HG03060 (cell line): ENCODE data around the gene THRB.
"Not testable (repeated sequence)": the region's sequence is repeated elsewhere in the genome, so short reads cannot be mapped to it uniquely, and the experiment has no call there.

Source experiments
- ATAC-seq: cut with Tn5 transposase; IDR thresholded peaks from one replicate; pipeline ENCODE4 v1.9.1; 2021; ENCODE audit warnings: low read depth, moderate number of reproducible peaks; ENCODE audit not compliant: unreplicated experiment

The THRB gene

DNA sequence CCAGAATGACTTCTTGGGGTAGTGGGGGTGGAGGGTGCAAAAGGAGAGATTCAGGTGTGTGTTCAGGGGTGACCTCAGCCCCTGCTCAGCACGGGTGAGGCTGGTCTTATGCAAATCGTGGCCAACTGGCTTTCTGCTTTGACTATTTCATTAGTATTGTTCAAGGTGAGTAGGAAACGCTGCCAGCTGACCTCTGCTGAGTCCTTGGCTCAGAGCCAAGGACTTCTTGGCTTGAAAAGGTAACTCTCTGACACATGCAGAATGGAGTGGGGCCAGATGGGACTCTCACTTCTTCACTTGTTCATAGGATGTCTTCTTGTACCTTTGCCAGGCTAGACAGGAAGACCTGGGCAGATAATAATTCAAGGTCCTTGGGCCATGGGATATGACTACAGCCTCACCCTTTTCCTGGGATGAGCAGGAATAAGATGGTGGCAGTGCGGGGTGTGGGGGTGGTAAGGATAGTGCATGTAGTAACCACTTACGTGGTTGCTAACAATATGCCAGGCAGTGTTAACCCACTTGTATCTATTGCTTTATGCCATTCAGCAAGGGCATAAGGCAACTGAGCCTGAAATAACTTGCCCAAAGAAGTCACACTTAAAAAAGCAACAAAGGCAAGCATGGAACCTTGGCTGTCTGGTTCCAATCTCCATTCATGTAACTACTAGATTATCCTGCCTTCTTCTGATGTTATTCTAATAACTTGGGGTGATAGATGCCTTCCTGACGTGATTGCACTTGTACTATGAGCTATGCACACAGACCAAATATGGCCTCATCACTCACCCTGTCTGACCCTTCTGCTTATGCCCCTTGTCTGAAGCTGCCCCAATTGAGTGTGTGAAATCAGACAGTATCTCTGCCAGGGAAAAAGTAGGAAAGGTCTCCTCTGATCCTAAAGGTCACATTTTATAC, 356.4 kb downstream of the THRB start:
- no peak for ATAC-seq

DNA sequence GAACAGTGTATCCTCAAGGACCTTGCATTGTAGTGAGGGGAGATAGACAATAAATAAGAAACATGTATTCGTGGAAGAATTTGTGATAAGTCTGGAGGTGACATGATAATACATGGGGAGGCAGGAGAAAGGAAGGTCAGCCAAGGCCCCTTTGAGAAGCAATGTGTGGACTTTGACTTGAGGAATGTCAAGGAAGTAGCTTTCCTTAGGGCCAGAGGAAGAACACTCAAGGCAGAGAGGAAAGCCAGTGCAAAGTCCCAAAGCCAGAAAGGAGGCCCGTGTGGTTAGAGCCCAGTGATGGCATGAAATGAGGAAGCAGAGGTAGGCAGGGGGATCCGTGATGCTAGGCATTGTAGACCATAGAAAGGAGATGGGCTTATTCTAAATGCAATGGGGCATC, 357.3 kb downstream of the THRB start:
- no peak for ATAC-seq

DNA sequence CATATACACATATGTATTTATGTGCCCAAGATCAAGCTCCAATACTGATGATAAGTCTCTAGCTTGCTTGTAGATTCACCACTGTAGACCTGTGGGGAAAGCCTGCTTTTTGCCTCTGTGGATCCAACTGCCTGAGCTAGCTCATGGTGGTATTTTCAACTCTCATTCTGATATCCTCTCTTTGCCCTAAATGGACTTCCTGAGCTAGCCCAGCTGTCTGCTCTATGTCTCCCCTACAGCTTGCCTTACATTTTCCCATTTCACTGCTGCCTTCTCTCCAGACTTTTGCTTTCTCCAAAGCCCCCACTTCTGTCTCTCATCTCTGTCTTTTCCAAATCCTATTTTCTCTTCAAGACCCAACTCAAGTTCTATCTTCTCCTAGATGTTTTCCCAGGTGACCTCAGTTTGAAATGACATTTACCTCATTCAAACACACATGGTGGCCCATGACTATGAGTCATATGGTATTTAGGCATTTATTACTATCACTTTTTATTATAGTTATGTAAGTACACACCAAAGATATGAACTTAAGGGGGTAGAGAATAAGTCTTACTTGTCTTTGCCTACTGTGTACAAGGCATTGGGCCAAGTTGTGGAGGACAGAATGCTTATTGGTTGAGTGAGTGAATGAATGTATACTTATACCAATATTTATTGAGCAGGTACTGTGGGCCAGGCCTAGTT, 357.9 kb downstream of the THRB start:
- no peak for ATAC-seq

DNA sequence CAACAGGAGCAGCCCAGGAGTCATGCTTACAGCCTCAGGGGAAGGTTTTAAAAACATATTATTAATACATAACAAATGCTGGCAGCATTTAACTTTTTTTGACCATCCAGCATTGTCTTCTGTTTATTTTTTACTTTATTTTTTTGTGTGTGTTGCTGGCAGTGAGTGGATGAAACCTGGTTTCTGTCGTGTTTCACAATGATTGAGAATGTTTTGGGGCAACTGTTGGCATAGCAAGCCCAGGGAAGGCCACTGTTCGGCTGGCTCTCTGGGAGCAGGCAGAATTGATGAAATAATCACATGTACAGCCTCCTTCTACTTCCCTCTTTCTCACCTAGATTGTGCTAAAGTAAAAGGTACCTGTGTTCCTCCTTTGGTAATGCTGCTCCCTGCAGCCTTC, 359.4 kb downstream of the THRB start:
- no peak for ATAC-seq

DNA sequence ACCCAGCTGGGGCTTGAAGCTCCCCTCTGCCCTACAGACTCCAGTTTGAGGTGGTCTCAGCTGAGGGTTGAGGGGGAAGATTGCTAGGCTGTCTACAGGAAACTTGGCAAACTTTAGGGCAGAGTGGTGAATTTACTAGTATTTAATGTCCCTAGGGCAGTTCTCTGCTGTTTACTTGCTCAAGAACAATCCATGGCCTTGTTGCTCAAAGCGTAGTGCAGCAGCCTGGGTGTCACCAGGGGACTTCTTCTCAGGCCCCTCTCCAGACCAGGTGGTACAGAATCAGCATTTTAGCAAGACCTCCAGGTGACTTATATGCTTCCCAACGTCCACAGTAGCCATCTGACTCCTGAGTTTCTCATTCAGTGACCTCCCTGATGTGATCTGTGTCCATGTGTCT, 360.7 kb downstream of the THRB start:
- ATAC-seq = no peak

DNA sequence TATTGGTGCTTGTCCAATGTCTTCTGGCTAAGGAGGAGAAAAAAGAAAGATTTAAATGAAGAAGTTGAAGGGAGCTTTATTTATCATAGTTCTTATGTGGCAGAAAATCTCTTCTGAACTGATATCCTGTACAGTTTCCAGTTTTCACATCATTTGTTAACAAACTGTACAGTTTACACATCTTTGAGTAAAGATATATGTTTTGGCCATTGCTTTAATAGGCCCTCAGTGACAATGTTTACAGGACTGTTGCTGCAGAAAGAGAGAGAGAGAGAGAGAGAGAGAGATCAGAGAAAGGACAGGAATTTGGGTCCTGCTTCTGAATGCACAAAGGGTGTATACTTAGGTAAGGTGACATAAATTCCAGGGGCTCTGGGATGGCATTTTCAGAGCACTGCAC, 361.2 kb downstream of the THRB start:
- ATAC-seq = no peak

DNA sequence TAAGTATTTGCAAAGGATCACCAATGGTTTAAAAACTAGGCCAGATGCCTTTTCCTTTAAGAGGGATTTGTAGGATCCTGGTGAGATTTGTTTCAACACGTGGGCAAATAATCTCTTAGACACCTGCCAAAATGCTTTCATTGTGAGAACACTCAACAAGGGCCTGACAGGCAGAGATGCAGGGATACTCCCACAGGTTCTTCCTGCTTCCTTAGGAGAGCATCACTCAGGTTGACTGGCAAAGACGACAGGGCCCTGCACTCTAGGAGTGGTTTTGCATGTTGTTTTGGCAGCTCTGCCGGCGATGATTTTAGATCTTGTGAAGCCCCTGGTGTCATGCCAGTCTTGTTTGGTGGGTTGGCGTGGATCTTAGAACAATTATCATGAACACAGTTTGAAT, 365.1 kb downstream of the THRB start:
- ATAC-seq = no peak

DNA sequence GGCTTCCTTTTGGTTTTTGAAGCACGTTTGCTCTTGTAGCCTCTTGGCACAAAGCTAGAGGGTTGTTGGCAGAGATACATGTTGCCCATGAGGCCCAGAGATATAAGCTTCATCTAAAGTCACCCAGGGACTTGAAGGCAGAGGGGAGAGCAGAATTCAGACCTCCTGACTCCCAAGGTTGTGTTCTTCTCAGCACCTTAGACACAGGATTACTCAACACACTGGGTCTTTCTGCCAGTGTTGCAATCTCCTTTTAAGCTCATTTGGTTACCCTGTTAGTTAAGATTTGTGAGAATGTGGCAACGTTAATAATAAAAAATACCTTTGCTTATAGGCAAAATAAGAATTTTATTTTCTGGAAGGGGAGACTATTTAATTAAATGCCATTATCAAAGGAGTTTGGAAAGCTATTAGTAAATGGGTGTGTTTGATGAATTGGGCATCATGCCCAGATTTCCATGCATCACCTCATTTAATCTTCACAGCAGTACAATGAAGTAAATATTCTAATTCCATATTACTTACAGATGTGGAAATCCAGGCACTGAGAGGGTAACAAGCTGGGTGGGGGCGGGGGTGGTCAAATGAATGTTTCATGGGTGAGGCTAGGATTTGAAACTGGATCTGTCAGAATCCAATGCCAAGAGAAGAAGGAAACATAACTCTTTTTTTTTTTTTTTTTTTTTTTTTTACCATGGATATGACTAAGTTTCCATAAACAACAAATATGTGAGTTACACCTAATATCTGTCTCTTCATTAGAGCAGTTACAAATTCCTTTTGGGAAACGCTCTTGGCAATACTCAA, 366.2 kb downstream of the THRB start:
- no peak for ATAC-seq

DNA sequence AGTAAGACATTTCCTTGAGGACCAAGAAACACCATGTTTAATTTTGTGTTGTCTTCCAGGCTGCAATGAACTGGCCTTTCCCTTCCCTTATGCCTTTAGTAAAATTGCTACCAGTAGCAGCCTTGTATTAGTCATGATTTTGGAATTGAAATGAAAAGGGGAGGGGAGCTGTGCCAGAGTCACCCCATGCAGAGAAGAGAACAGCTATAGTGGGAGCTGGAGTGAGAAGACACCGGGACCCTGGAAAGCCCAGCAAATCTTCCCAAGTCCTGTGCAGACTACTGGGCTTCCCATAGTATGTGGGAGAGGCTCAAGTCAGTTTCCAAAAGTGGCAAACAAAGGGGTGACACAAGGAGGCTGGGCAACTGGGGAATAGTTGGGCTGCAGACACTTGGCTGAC, 371.1 kb downstream of the THRB start:
- ATAC-seq = no peak

DNA sequence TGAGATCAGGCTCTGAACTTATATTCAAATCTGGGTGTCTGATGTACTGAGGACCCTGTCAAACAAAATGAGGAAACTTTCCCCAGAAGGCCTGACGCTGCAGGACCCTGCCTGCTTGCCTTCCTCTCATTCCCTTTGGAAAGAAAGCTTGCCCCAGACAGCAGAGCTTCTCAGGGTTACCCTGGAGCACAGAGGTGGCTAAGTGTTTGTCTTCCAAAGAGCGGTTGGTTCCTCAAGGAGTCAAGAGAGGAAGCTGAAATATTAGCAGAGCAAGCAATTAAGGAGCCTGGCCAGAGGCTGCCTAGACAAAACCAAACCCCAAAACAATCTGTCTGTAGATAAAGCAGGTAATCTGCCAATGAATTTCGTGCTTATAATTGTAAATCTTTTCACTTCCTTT, 374.2 kb downstream of the THRB start:
- no peak for ATAC-seq

DNA sequence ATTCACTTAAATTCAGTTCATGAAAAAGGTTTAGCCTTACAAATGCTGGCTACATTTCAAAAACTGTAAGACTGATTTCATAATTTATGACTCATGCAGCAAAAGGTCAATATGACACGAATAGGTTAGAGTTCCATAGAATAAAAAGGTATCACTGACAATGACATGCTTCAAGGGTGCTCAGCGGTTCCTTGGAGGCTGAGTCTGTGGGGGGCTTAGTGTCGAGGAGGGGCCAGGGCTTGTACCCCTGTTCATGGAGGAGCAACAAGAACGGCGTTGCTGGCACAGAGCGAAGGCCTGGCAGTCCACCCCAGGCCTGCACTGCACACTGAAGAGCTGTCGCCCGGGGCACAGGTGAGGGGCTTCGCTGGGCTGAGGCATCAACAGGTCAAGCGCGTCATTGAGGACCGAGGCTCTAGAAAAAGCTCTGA, 375.3 kb downstream of the THRB start:
- ATAC-seq = no peak

DNA sequence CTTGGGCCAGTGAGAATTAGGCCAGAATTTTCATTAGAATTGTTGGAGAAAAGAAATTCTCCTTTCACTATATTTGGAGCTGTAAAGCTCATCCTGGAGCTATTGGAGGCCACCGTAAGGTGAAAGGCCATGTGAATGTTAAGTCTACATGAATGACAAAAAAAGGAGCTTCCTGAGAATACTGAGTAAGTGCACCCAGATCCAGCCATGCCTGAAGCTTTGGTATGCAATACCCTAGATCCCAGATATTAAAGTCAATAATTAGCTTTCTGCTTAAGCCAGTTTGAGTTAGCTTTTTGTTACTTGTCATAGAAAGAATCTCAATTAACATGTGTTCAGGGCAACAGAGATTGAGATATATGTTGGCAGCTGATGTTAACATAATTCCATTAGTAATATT, 377.1 kb downstream of the THRB start:
- no peak for ATAC-seq

DNA sequence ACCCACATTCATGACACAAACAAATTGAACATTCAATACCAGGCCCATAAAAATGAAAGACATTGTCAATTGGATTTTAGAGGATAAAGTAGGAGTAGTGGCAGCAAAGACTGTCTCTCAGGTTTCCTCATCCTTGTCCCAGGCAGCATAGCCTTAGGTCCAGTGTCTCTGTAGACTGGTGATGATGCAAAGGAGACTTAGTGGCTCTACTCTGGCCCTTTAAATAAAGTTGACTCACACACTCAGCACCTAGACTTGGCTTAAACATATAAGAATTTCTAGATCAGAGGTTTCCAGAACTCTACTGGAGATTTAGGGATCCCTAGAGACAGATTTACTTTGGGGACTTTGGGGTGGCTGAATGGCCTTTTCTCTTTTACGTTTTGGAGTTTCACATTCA, 382.9 kb downstream of the THRB start:
- no peak for ATAC-seq

DNA sequence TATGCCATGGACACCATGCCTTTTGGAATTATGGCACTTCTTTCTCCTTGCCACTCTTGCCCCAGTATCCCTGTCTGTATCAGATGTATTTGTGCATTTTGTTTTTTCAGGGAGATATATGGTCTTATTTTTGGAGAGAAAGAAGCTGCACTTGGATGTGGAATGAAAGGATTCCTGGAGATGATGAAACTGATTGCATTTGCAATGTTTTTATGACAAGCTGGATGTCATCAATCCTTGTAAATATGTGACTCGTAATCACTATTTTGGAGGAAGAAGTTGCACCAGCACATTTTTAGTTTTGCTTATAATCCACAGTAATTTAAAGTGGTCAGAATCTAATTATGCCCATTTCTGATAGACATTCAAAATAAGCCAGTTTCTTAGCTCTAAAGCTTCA, 384.6 kb downstream of the THRB start:
- no peak for ATAC-seq

DNA sequence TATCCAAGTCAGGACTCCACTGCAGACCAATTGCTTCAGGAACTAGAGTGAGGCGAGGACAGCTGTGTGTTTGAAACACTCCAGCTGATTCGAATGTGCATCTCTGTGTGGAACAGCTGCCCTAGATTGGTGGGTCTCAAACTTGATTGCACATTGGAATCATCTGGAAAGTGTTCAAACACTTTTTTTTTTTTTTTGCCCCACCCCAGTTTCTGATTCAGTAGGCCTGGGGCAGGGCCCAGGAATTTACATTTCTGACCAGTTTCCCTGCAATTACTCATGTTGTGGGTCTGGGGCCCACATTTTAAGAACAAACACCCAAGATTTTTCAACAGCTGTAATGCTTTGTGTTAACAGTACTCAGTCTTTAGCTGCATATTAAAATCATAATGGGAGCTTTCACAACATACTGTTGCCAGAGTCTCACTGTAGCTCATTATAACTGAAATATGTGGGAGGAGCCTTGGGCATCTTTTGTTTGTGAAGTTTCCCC, 392.9 kb downstream of the THRB start:
- ATAC-seq = no peak

DNA sequence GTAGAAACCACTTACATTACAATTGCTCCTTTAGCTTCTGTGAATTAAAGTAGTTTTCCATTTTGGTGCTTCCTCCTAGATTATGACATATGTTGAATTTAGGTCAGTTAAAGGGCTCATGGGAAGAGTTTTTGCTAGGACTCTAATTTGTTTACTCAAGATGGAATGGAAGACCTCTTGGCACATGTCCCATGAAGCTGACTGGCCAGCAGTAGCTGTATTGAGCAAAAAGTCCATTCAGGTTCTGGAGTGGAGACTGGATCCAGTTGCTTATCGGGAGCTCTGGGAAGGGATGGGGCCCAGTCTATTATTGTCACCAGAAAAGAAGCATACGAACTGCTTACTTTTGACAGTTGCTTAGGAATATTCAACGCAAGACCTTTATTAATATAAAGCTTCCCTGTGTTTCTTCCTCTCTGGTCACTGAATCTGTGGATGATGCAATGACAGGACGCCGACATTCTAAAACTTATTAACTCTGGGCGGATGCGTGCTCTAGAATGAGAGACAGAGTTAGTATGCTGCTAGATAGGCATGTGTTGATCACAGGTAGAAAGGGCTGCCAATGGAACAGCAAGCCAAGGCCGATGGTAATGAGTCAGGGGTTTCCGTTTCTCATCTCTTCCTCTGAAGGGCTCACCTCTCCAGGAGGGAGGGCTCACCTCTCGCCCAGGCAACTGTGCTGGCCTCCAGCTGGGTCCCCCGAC, 393.8 kb downstream of the THRB start:
- no peak for ATAC-seq

DNA sequence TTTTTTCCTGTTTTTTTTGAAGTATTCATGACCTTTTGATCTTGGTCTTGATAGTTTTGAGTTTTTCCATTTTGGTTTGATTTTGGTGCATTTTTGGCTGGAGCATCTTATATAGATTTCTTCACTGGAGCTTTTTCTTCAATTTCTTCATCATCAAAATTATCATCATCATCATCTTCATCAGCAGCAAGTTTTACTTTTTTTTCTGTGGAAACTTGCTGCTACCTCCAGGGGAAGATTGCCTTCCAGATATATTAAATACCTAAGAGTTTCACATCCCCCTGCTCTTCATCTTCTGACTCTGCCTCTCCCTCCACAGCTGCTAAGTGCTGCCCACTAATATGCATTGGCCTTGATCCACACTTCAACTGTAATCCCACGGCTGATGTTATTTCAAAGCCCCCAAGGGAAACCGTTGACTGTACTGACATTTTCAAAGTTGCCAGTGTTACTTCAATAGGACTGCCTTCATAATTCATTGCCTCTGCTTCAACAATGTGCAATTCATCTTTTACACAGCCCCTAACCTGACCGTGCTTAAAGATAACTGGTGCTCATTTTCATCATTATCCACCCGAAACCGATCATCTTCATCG, 397.9 kb downstream of the THRB start:
- no peak for ATAC-seq

DNA sequence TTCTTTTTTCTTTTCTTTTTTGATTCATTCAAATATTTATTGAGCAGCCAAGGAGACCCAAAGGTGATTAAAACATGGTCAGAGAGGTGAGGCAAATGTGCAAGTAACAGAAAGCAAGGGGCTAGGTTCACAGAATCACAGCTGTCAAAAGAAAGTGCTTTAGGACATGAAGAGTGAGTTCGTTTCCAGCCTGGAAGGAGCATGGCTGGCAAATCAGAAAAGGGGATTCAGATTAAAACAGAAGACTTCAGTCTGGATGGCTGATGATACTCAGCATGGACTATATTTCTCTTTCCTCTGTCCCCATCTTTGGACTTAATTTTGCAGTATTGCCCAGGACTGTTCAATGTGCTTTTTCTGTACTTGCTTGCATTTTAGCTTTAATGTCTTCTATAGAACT, 398.4 kb downstream of the THRB start:
- ATAC-seq = no peak

DNA sequence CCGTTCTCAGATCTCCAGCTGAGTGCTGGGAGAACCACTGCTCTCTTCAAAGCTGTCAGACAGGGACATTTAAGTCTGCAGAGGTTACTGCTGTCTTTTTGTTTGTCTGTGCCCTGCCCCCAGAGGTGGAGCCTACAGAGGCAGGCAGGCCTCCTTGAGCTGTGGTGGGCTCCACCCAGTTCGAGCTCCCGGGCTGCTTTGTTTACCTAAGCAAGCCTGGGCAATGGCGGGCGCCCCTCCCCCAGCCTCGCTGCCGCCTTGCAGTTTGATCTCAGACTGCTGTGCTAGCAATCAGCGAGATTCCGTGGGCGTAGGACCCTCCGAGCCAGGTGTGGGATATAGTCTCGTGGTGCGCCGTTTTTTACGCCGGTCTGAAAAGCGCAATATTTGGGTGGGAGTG, 399.8 kb downstream of the THRB start:
- not testable (repeated sequence) for ATAC-seq

DNA sequence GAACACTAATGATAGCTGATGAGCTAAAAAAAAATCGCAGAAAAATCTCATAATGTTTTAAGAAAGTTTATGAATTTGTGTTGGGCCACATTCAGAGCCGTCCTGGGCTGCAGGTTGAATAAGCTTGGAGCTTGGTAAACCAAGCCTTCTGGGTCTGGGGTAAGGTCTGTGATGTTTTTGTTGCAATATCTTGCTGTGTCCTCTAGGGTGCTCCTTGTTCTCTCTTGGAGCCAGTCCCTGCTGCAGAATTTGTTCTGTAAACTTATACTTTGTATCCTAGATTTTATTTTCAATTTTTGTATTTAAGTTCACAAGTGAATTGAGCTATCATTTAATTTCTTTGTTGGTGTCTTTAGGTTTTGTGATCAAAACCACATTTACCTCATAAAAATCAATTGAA, 405.9 kb downstream of the THRB start:
- no peak for ATAC-seq
